NB4 (cell line): ENCODE data around the gene C17orf100.
A peak's percentile ranks its signal among the peaks of the same experiment; 100 is the strongest.

ENCODE experiments used
- DNase-seq: peaks from one replicate; pipeline ENCODE4 v3.0.0; 2010; ENCODE audit warnings: low read depth
- H3K4me3 ChIP-seq: one replicate; pipeline ENCODE4 v1.5.1; 2011; ENCODE audit warnings: mild to moderate bottlenecking, low read depth, low read length, moderate library complexity
- CTCF ChIP-seq: IDR thresholded peaks from one replicate; pipeline ENCODE4 v1.5.1; 2012; ENCODE audit warnings: low read depth, low read length
- MAX ChIP-seq: IDR thresholded peaks from 2 replicates; pipeline ENCODE4 v1.6.1; 2011; ENCODE audit warnings: low read depth, low read length
- MYC ChIP-seq: IDR thresholded peaks from 2 replicates; pipeline ENCODE4 v1.6.1; 2011; ENCODE audit warnings: low read depth, low read length
- POLR2A ChIP-seq: IDR thresholded peaks from 2 replicates; pipeline ENCODE4 v1.6.1; 2011; ENCODE audit warnings: mild to moderate bottlenecking; ENCODE audit not compliant: insufficient read length; ENCODE audit errors: extremely low read depth

C17orf100 gene

GRCh38 chr17:6696906-6697305 lies 45.3 kb downstream of the C17orf100 start:
- TF ChIP-seq POLR2A (no peak), MAX (no peak), MYC (no peak), CTCF (no peak)
- DNase-seq = no peak

GRCh38 chr17:6698004-6698403 lies 46.4 kb downstream of the C17orf100 start:
- TF ChIP-seq MYC (no peak), MAX (no peak), POLR2A (no peak), CTCF (no peak)
- no peak overlapping the region for H3K4me3 ChIP-seq
- DNase-seq = no peak

More at GRCh38 chr17:6696906-6697305, 45.3 kb downstream of the C17orf100 start:
- no peak overlapping the region for H3K4me3 ChIP-seq

GRCh38 chr17:6699997-6700947 lies 48.7 kb downstream of the C17orf100 start:
- TF ChIP-seq MAX = no peak
- no peak for TF ChIP-seq CTCF
- no peak for TF ChIP-seq MYC
- TF ChIP-seq POLR2A = no peak
- DNase-seq = no peak
- no peak overlapping the region for H3K4me3 ChIP-seq

- TF ChIP-seq MAX = no peak
- no peak for TF ChIP-seq CTCF
- no peak for TF ChIP-seq POLR2A
- no peak for TF ChIP-seq MYC
- no peak for DNase-seq
- H3K4me3 ChIP-seq = no peak overlapping the region
These were observed 49.4 kb downstream of the C17orf100 start for GRCh38 chr17:6700948-6701307.

- peak; percentile 27 for TF ChIP-seq CTCF
- TF ChIP-seq MAX = no peak
- DNase-seq = peak; percentile 40
- no peak overlapping the region for H3K4me3 ChIP-seq
These were observed 50.2 kb downstream of the C17orf100 start for GRCh38 chr17:6701719-6702118.
